Testis (tissue), 3 donors: Measurements from ENCODE around the gene NDST3. TPM values are rescaled to one million over a fixed set of nuclear protein-coding genes. Genes with fewer than 3 reads are reported as not detected.

Experiments used
- DNase-seq: peaks from one replicate; pipeline ENCODE4 v3.0.0-alpha.2; 2019
- H3K27ac ChIP-seq, 2 donors: fragments of 200-600 bp; sonication (generic); one replicate each; pipeline ENCODE4 v1.5.1; 2019
- H3K27me3 ChIP-seq: fragments of 200-600 bp; sonication (generic); one replicate; pipeline ENCODE4 v1.5.1; 2019
- H3K36me3 ChIP-seq: fragments of 200-600 bp; sonication (generic); one replicate; pipeline ENCODE4 v1.5.1; 2017; ENCODE audit warnings: low read depth; ENCODE audit errors: missing control alignments
- H3K4me1 ChIP-seq: fragments of 200-600 bp; sonication (generic); one replicate; pipeline ENCODE4 v1.5.1; 2019
- H3K4me3 ChIP-seq, 2 donors: fragments of 200-600 bp; sonication (generic); one replicate each; pipeline ENCODE4 v1.5.1; 2017 to 2019
- H3K9me3 ChIP-seq: fragments of 200-600 bp; sonication (generic); one replicate; pipeline ENCODE4 v1.5.1; 2017
- CTCF ChIP-seq, 3 experiments: fragments of 450-650 bp in 2 of 3; fragments of 200-600 bp in 1 of 3; sonication (generic) in 1 of 3; IDR thresholded peaks; one replicate each; pipeline ENCODE4 v1.5.1; 2016 to 2019; ENCODE audit warnings: antibody characterized with exemption in 3 of 3, mild to moderate bottlenecking in 2 of 3, moderate library complexity in 1 of 3
- POLR2A ChIP-seq: fragments of 450-650 bp; IDR thresholded peaks from one replicate; pipeline ENCODE4 v1.6.1; 2017; ENCODE audit warnings: antibody characterized with exemption, mild to moderate bottlenecking, moderate library complexity
- WGBS, 2 donors: methylation state at CpG; one replicate each; pipeline ENCODE4 v1.1.5; 2018; 5-methylcytosine and 5-hydroxymethylcytosine counted together
- intact Hi-C: fragments of 100-400 bp; cut with DNase I; formaldehyde crosslinking; loops from one replicate; pipeline ENCODE4 v1.15.1; 2023; ENCODE audit warnings: low total_unique reads
- polyA plus RNA-seq: library from polyadenylated mRNA; stranded (reverse); fragments of 350-450 nt; fragmentation: Illumina TruSeq; extraction: RNeasy Lipid Tissue Mini Kit (QIAGEN cat#74804); gene quantifications from one replicate; pipeline ENCODE4 v1.2.3, GENCODE V29; 2014; ENCODE audit warnings: low read depth, low replicate concordance; ENCODE audit not compliant: insufficient read depth
- total RNA-seq, 2 donors: library from RNA; depleted of rRNA; stranded (reverse); fragments of >200 nt; gene quantifications; one replicate each; pipeline ENCODE4 v1.2.3, GENCODE V29; 2016

NDST3 gene
- total and polyA plus RNA-seq, 3 donors from 2014 or later: 0.11 to 0.50 (median 0.47) TPM

- H3K27me3 ChIP-seq: no peaks in the 10 kb centered on the region
- peak overlapping the region; percentile 84 to 95 for H3K27ac ChIP-seq
- H3K4me3 ChIP-seq: peak overlapping the region; percentile 81 to 84
- DNase-seq: no peak
- H3K9me3 ChIP-seq: no peaks in the 10 kb centered on the region
- peaks cover 5% of the 10 kb centered on the region for H3K4me1 ChIP-seq
- 7 to 8% methylated on average over 13 of the region's 13 CpGs for WGBS, 2 donors
- no peaks in the 10 kb centered on the region for H3K36me3 ChIP-seq
- intact Hi-C loops: no loop called here
- no peak for TF ChIP-seq POLR2A
Measured at GRCh38 chr4:118279328-118279727, 245.0 kb downstream of the NDST3 start.

GRCh38 chr4:118279920-118280432 is 245.7 kb downstream of the NDST3 start:
- no peak for DNase-seq
- intact Hi-C loops: no loop called here
- H3K27ac ChIP-seq: peak overlapping the region in 1 of 2 donors; percentile 95
- WGBS, 2 donors: 20 to 35% methylated on average over 2 of the region's 2 CpGs
- H3K4me1 ChIP-seq: peaks cover 5% of the 10 kb centered on the region
- H3K4me3 ChIP-seq: peak overlapping the region; percentile 81 to 84
- no peaks in the 10 kb centered on the region for H3K9me3 ChIP-seq
- H3K27me3 ChIP-seq: no peaks in the 10 kb centered on the region
- no peaks in the 10 kb centered on the region for H3K36me3 ChIP-seq
- TF ChIP-seq CTCF (IDR thresholded peaks at IDR 0.05) (no peak), POLR2A (no peak)

- H3K27ac ChIP-seq: no peak overlapping the region
- 23 to 35% methylated on average over 2 of the region's 2 CpGs for WGBS, 2 donors
- intact Hi-C loops: no loop called here
Measured at GRCh38 chr4:118280501-118281218, 246.4 kb downstream of the NDST3 start.

GRCh38 chr4:118281611-118282442 is 247.5 kb downstream of the NDST3 start:
- no peaks in the 10 kb centered on the region for H3K36me3 ChIP-seq
- no peak overlapping the region for H3K27ac ChIP-seq
- H3K27me3 ChIP-seq: no peaks in the 10 kb centered on the region
- no peak for TF ChIP-seq CTCF (IDR thresholded peaks at IDR 0.05)
- TF ChIP-seq POLR2A: no peak
- H3K4me1 ChIP-seq: peaks cover 5% of the 10 kb centered on the region
- H3K4me3 ChIP-seq: no peak overlapping the region
- H3K9me3 ChIP-seq: no peaks in the 10 kb centered on the region
- WGBS, 2 donors: 42 to 61% methylated on average over 9 of the region's 9 CpGs
- intact Hi-C loops: no loop called here
- no peak for DNase-seq

More at GRCh38 chr4:118280501-118281218, 246.4 kb downstream of the NDST3 start:
- no peaks in the 10 kb centered on the region for H3K36me3 ChIP-seq
- H3K27me3 ChIP-seq: no peaks in the 10 kb centered on the region
- TF ChIP-seq CTCF (IDR thresholded peaks at IDR 0.05) (peak in 2 of 3 experiments; percentile 50 to 51), POLR2A (no peak)
- peak; percentile 72 for DNase-seq
- peaks cover 5% of the 10 kb centered on the region for H3K4me1 ChIP-seq
- no peak overlapping the region for H3K4me3 ChIP-seq
- H3K9me3 ChIP-seq: no peaks in the 10 kb centered on the region

GRCh38 chr4:118282692-118283091 is 248.4 kb downstream of the NDST3 start:
- TF ChIP-seq POLR2A (no peak), CTCF (IDR thresholded peaks at IDR 0.05) (no peak)
- Histone ChIP-seq H3K27ac (no peak overlapping the region), H3K4me1 (peaks cover 5% of the 10 kb centered on the region), H3K36me3 (no peaks in the 10 kb centered on the region), H3K4me3 (no peak overlapping the region), H3K27me3 (no peaks in the 10 kb centered on the region), H3K9me3 (no peaks in the 10 kb centered on the region)
- DNase-seq: no peak
- intact Hi-C loops: no loop called here
- WGBS, 2 donors: 68 to 86% methylated on average over 4 of the region's 4 CpGs
